ENCODE measurements around the gene WBP2NL.

DNA sequence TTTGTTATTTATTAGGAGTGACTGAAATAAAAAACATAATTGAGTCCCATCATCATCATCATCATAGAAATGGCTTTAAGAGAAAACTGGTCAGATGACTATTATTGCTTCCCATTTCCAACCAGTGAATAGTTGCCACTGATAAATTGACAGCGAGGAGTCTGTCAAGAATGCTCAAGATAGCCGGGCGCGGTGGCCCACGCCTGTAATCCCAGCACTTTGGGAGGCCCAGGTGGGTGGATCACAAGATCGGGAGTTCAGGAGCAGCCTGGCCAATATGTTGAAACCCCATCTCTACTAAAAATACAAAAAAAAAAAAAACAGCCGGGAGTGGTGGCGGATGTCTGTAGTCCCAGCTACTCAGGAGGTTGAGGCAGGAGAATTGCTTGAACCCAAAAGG is 1.9 kb downstream of the WBP2NL start:
- TF ChIP-seq CTCF (IDR thresholded peaks at IDR 0.05), result no peak
- TF ChIP-seq POLR2A (IDR thresholded peaks at IDR 0.05), result no peak
- no peak for TF ChIP-seq EP300 (IDR thresholded peaks at IDR 0.05)

All from tibial nerve (tissue), 4 donors.